ENCODE results near the gene VEPH1. TPM values are rescaled to one million over a fixed set of nuclear protein-coding genes. Genes with fewer than 3 reads are reported as not detected.

The VEPH1 gene
- polyA plus RNA-seq, 1 of the 3 experiments (the other 2 are of a cell fraction), result 6.0 TPM

DNA sequence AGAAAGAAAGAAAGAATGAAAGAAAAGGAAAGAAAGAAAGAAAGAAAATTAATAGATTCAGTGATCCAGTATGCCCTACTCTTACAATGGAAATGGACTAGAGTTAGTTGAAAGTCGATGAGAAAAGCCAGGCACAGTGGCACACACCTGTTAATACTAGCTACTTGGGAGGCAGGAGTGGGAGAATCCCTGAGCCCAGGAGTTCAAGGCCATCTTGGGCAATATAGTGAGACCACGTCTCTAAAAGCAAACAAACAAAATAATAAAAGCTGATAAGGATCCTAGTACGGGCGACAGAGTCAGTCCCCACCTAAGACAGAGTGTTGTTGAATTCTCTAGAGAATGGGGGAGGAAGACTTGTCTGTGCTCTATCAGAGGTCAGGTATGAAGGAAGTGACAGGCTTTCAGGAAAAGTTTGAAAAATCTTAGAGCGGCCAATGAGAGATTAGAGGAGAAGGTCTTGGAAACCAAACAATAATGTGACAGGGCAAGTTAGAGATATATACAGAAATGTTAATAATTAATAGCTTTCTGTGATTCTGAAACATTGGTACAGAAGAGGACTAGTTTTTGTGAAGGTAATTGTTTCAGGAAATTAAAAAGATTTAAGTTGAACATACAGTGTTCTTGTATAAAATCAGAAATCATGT, 184.5 kb downstream of the VEPH1 start:
- no peaks in the 10 kb centered on the region for H3K79me2 ChIP-seq (ENCODE audit: insufficient read depth)
- 88% methylated on average over 5 of the region's 5 CpGs for WGBS (ENCODE audit: low lambda C conversion rate)
- peaks cover 0 to 5% of the 10 kb centered on the region in 2 experiments for H3K36me3 ChIP-seq (replicated peaks in 1 of 2; ENCODE audit: control insufficient read depth in 1 of 2, insufficient read depth in 2 of 2, low read length in 1 of 2)
- H3K4me2 ChIP-seq, result no peak overlapping the region
- ChIA-PET POLR2A (no interaction called here), CTCF (no interaction called here)
- TF ChIP-seq, protein P1, sequence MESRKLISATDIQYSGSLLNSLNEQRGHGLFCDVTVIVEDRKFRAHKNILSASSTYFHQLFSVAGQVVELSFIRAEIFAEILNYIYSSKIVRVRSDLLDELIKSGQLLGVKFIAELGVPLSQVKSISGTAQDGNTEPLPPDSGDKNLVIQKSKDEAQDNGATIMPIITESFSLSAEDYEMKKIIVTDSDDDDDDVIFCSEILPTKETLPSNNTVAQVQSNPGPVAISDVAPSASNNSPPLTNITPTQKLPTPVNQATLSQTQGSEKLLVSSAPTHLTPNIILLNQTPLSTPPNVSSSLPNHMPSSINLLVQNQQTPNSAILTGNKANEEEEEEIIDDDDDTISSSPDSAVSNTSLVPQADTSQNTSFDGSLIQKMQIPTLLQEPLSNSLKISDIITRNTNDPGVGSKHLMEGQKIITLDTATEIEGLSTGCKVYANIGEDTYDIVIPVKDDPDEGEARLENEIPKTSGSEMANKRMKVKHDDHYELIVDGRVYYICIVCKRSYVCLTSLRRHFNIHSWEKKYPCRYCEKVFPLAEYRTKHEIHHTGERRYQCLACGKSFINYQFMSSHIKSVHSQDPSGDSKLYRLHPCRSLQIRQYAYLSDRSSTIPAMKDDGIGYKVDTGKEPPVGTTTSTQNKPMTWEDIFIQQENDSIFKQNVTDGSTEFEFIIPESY (IDR thresholded peaks at IDR 0.05; ENCODE audit: borderline replicate concordance, low read depth), result no peak
- TF ChIP-seq NRF1 (IDR thresholded peaks at IDR 0.05; ENCODE audit: low read depth, low read length), result no peak
- no peak for TF ChIP-seq POLR2AphosphoS5 (IDR thresholded peaks at IDR 0.05; ENCODE audit: low read depth, low read length)
- no peak for TF ChIP-seq RFX5 (IDR thresholded peaks at IDR 0.05; ENCODE audit: low read length)
- TF ChIP-seq SMC3 (IDR thresholded peaks at IDR 0.05; ENCODE audit: low read depth, low read length), result no peak
- no peak for TF ChIP-seq YY1 (IDR thresholded peaks at IDR 0.05; ENCODE audit: low read depth)
- TF ChIP-seq GATA2 (CRISPR knock-in tag; IDR thresholded peaks at IDR 0.05), result no peak
- no peak for TF ChIP-seq RAD21 (IDR thresholded peaks at IDR 0.05; ENCODE audit: low read length)
- TF ChIP-seq TEAD4 (IDR thresholded peaks at IDR 0.05; ENCODE audit: borderline replicate concordance, insufficient read depth), result no peak
- TF ChIP-seq MEF2A (IDR thresholded peaks at IDR 0.05; ENCODE audit: borderline replicate concordance, low read depth), result no peak
- no peak overlapping the region for H3K9ac ChIP-seq
- H3K4me1 ChIP-seq (ENCODE audit: control insufficient read depth in 1 of 2, insufficient read depth in 2 of 2, low read depth in 1 of 2, low read length in 1 of 2), result peaks cover 0 to 7% of the 10 kb centered on the region in 2 experiments; a peak in 2 of 4 replicates
- H3K27ac ChIP-seq (ENCODE audit: low read depth in 2 of 2, low read length in 1 of 2), result no peak overlapping the region
- no peak overlapping the region for H2AFZ ChIP-seq (ENCODE audit: low read depth)
- no peaks in the 10 kb centered on the region for H4K20me1 ChIP-seq (ENCODE audit: insufficient read depth)
- no peaks in the 10 kb centered on the region for H3F3A ChIP-seq (replicated peaks; ENCODE audit: insufficient read depth)
- H3K4me3 ChIP-seq (ENCODE audit: low read depth in 2 of 2, low read length in 1 of 2), result no peak overlapping the region
- H3K9me2 ChIP-seq, result no peaks in the 10 kb centered on the region
- H3K9me3 ChIP-seq, result no peaks in the 10 kb centered on the region
- H3K27me3 ChIP-seq (ENCODE audit: insufficient read depth), result no peaks in the 10 kb centered on the region
- DNase-seq, result no peak

DNA sequence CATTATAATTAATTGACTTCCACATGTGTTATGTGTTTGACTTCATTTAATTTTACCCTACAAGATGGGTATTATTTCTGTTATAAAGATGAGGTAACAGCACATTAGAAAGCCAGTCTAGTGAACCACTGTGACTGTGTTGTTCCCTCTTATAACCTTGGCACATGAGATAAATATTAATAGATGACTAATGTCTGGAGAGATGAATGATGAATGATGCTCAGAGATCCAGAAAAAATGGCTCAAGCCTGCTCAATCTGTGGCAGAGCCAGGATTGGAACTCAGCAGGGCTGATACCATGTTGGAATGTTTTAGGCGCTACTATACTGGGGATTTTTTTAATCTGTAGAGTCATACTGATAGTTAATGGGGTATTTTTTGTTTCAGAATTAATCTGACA, 185.3 kb downstream of the VEPH1 start:
- no peaks in the 10 kb centered on the region for H3K9me3 ChIP-seq
- H3K9me2 ChIP-seq, result no peaks in the 10 kb centered on the region
- no peak overlapping the region for H3K4me2 ChIP-seq
- ChIA-PET POLR2A (no interaction called here), CTCF (no interaction called here)
- no peaks in the 10 kb centered on the region for H4K20me1 ChIP-seq (ENCODE audit: insufficient read depth)
- H3K9ac ChIP-seq, result no peak overlapping the region
- TF ChIP-seq EZH2phosphoT487 (IDR thresholded peaks at IDR 0.05; ENCODE audit: borderline replicate concordance, low read depth), result no peak
- no peak for TF ChIP-seq FOXJ3 (CRISPR knock-in tag; IDR thresholded peaks at IDR 0.05)
- TF ChIP-seq, protein P1 (IDR thresholded peaks at IDR 0.05; ENCODE audit: borderline replicate concordance, low read depth), result no peak
- no peak for TF ChIP-seq POLR2AphosphoS5 (IDR thresholded peaks at IDR 0.05; ENCODE audit: low read depth, low read length)
- TF ChIP-seq FOSL2 (IDR thresholded peaks at IDR 0.05; ENCODE audit: borderline replicate concordance, low read depth), result no peak
- TF ChIP-seq GABPA (IDR thresholded peaks at IDR 0.05; ENCODE audit: low read depth), result no peak
- TF ChIP-seq SMC3 (IDR thresholded peaks at IDR 0.05; ENCODE audit: low read depth, low read length), result no peak
- TF ChIP-seq NFIC (IDR thresholded peaks at IDR 0.05; ENCODE audit: borderline replicate concordance), result no peak
- TF ChIP-seq JUND (IDR thresholded peaks at IDR 0.05), result no peak
- TF ChIP-seq YY1 (IDR thresholded peaks at IDR 0.05; ENCODE audit: low read depth), result no peak
- no peak for TF ChIP-seq NRF1 (IDR thresholded peaks at IDR 0.05; ENCODE audit: low read depth, low read length)
- no peak for TF ChIP-seq MEF2A (IDR thresholded peaks at IDR 0.05; ENCODE audit: borderline replicate concordance, low read depth)
- TF ChIP-seq TCF12 (IDR thresholded peaks at IDR 0.05), result 0 out of 2 replicates have a peak, but pooled peaks have one; percentile 29
- peak in 1 of 2 experiments; percentile 23; a peak in 1 of 4 replicates for TF ChIP-seq EP300 (IDR thresholded peaks at IDR 0.05; ENCODE audit: borderline replicate concordance in 1 of 2, low read depth in 1 of 2, low read length in 1 of 2)
- no peak for TF ChIP-seq MXI1 (IDR thresholded peaks at IDR 0.05; ENCODE audit: low read depth, low read length)
- no peak for TF ChIP-seq GATA2 (CRISPR knock-in tag; IDR thresholded peaks at IDR 0.05)
- TF ChIP-seq TAF1 (IDR thresholded peaks at IDR 0.05; ENCODE audit: borderline replicate concordance, low read depth, low read length), result no peak
- TF ChIP-seq, protein P2, sequence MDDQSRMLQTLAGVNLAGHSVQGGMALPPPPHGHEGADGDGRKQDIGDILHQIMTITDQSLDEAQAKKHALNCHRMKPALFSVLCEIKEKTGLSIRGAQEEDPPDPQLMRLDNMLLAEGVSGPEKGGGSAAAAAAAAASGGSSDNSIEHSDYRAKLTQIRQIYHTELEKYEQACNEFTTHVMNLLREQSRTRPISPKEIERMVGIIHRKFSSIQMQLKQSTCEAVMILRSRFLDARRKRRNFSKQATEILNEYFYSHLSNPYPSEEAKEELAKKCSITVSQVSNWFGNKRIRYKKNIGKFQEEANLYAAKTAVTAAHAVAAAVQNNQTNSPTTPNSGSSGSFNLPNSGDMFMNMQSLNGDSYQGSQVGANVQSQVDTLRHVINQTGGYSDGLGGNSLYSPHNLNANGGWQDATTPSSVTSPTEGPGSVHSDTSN (IDR thresholded peaks at IDR 0.05), result peak; percentile 78
- no peaks in the 10 kb centered on the region for H3K79me2 ChIP-seq (ENCODE audit: insufficient read depth)
- H3K27me3 ChIP-seq (ENCODE audit: insufficient read depth), result no peaks in the 10 kb centered on the region
- DNase-seq, result no peak
- no peaks in the 10 kb centered on the region for H3F3A ChIP-seq (replicated peaks; ENCODE audit: insufficient read depth)
- no peak overlapping the region; a peak in 1 of 4 replicates for H3K27ac ChIP-seq (ENCODE audit: low read depth in 2 of 2, low read length in 1 of 2)
- H3K36me3 ChIP-seq (replicated peaks in 1 of 2; ENCODE audit: control insufficient read depth in 1 of 2, insufficient read depth in 2 of 2, low read length in 1 of 2), result peaks cover 0 to 5% of the 10 kb centered on the region in 2 experiments
- no peak overlapping the region for H3K4me3 ChIP-seq (ENCODE audit: low read depth in 2 of 2, low read length in 1 of 2)
- no peak overlapping the region for H2AFZ ChIP-seq (ENCODE audit: low read depth)
- H3K4me1 ChIP-seq (ENCODE audit: control insufficient read depth in 1 of 2, insufficient read depth in 2 of 2, low read depth in 1 of 2, low read length in 1 of 2), result peaks cover 0 to 7% of the 10 kb centered on the region in 2 experiments; a peak in 2 of 4 replicates
- 92% methylated on average over 1 of the region's 1 CpG for WGBS (ENCODE audit: low lambda C conversion rate)

All from SK-N-SH (cell line).